HG03045 (cell line): ENCODE results near the gene CCR6.
"Not testable (repeated sequence)": the region's sequence is repeated elsewhere in the genome, so short reads cannot be mapped to it uniquely, and the experiment has no call there.

Source experiments
- ATAC-seq: cut with Tn5 transposase; IDR thresholded peaks from one replicate; pipeline ENCODE4 v1.9.1; 2021; ENCODE audit warnings: mild to moderate bottlenecking, moderate library complexity; ENCODE audit not compliant: unreplicated experiment

The CCR6 gene

DNA sequence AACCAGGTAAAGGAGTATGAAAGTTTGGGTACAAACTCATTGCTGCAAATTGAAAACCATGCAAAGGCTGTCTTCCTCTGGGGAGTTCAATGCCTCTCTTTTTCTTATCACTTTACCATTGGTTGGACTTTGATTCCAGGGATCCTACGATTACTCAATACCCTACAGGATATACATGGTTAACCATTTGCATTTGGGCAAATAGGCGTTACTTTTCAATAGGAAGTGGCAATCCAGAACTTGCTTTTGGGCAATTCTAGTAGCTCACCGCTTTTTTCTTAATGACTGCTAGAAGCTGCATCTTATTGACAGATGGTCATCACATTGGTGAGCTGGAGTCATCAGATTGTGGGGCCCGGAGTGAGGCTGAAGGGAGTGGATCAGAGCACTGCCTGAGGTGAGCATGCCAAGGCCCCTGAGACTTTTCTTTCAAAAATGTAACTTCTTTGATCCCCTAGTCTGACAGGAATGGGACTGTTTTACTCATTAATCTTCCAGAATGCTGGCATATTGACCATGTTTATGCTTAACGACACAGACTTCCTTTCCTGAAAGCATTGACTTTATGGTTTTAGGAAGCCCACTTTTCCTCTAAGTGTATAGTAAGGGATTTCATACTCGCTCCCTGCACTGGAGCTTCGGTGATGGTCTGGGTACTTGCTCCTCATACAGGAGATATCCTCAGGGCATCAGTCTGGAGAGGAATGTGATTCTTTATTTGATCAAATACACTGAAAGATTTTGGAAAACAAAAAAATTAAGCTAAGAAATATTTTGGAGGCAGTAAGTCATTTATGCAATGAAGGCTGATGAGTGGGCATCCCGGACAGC lies at the start of gene CCR6:
TSS of gene CCR6 (plus strand) at position 270 of the 831 bp plus-strand sequence. CDS start 13,039 bp downstream, outside the sequence.
- ATAC-seq, result peak; percentile 9

DNA sequence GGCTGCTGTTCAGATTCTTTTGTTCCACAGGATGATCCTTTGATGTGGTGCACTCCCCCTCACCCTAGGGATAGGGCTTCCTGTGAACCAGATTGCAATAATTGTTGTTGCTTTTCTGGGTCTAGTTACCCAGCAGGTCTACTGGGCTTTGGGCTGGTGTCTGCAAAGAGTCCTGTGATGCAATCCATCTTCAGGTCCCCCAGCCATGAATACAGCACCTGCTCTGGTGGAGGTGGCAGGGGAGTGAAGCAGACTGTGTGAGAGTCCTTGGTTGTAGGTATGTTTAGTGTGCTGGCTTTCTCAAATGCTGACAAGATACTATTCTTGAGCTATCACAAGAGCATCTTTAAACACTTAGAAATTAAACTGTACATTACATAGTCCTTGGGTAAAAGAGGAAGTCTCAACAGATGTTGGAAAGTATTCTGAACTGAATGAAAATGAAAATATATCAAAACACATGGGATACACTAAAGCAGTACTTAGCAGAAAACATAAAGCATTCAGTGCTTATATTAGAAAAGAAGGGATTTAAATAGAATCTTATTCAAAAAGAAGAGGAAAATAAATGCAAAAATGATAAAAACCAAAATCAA lies 49.1 kb upstream of the CCR6 start:
- ATAC-seq, result no peak

DNA sequence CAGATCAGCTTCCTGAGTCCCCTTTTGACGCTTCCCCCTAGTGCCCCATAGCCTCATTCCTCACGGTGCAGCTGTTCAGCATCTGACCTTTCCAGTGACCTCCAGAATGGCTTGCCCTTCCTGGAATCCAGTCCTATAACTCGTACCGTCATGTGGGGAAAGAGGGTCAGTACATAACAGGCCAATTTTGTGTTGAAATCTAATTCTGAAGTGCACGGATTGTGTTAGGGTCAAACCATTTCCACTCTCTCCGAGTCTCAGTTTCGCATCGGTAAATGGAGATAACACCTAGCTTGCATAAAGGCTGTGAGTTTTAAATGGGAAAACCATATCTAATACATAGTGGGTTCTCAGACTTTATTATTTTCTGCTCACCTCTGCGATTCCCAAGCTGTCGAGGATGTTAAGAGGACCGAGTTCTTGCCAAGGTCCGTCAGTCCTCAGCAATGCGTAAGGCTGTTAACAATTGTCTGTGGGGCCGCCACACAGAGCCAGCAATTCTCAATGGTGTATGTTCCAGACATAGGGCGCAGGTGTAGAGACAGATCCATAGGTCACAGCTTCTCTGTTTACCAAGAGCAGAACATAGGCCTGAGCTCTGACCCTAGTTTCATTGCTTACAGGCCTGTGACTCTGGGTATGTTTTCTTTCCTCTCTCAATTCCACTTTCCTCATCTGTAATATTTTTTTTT lies 45.5 kb upstream of the CCR6 start:
- no peak for ATAC-seq

DNA sequence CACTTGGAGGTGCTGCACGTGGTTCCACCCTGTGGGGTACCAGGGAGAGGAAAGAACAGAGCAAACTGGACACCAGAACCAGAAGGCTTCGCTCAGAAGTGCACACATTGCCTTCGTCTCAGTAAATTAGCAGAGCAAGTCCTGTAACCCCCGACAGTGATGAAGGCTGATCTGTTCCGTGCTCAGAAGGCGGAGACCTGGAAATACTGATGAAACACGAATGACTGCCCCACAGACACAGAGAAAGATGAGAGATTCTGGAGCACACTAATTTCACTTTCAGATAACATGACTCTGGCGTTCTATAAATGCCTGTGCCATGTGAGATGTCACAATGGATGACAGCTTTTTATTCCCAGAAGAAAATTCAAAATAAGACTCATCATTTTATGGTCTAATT lies 44.2 kb upstream of the CCR6 start:
- ATAC-seq, result no peak

DNA sequence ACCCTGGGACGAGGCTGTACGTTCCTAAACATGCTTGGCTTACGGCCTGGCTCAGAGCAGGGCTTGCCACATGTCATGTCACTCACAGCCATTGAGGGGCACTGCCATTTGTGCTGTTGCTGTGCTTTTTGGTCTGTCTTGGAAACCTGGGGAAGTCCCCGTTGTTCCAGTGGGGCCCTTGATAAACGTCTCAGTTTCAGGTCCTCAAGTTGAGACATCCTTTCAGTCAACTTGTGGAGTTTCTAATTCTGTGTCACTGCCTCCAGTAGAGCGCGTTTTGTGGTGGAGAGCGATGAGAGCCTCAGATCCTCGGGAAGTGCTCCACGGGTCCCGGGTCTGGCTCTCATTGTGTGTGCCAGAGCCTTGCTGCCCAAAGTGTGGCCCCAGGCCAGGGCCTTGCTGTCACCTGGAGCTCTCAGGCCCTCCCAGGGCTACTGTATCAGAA lies 43.0 kb upstream of the CCR6 start:
- peak; percentile 99 for ATAC-seq

DNA sequence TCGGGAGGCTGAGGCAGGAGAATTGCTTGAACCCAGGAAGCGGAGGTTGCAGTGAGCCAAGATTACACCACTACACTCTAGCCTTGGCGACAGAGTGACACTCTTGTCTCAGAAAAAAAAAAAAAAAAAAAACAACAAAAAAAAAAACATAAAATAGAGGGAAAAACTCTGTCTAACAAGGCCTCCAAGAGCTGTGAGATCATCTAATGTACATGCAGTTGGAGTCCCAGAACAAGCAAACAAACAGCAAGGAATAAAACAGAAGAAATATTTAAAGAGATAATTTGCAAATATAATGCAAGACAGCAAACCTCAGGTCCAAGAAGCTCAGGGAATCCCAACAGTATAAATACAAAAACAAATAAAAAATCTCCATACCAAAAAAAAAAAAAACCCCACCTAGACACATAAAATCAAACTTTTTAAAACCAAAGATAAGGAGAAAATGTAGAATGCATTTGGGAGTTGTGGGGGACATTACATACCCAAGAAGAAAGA lies 35.0 kb upstream of the CCR6 start:
- no peak for ATAC-seq

DNA sequence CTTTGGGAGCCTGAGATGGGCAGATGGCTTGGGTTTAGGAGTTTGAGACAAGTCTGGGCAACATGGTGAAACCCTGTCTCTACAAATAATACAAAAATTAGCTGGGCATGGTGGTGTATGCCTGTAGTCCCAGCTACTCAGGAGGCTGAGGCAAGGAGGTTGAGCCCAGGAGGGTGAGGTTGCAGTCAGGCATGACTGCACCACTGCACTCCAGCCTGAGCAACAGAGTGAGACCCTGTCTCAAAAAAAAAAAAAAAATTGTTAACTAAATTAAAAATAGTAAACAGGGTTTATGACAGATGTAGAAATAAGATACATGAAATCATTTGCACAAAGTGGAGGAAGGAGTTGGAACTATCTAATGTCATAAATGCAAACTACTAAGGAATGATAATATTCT lies 34.2 kb upstream of the CCR6 start:
- not testable (repeated sequence) for ATAC-seq

DNA sequence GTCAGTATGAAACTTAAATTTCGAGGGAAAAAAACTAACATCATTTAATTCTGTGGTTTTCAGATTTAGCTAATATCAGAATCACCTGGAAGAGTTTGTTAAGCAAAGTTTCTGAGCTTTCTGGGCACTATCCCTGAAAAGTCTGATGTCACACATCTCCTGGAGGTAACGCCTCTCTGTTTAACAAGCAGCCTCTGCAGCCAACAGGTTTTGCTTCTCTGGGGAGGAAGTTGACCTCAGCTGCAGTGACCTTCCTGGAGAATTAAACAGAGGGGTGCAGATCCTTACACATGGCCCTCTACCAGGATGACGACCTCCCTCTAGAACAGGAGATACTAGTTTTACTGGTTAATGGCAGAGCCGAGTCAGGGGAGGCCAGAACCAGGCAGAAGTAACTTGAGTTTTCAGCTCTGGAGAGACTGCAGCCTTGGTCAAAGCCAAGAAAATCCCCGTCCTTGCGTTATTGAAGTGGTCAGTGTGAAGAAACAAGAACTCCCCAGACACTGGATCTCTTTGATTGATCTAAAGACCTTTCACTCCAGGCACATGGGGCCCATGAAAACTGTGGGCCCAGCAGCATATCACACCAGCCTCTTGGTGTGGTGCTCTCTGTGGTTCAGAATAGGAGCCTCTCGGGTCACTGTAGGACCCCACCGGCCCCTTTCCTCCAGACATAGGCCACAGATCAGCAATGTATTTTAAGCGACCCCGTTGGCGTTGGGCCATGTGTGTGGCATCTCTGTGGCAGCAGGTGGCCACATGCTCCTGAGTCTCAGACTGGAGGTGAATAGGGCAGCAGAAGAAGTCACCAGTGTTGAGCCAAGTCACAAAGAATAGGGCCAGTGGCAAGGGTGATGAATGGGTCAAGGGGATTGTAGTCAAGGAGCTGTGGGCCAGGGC lies 33.4 kb upstream of the CCR6 start:
- ATAC-seq, result no peak

DNA sequence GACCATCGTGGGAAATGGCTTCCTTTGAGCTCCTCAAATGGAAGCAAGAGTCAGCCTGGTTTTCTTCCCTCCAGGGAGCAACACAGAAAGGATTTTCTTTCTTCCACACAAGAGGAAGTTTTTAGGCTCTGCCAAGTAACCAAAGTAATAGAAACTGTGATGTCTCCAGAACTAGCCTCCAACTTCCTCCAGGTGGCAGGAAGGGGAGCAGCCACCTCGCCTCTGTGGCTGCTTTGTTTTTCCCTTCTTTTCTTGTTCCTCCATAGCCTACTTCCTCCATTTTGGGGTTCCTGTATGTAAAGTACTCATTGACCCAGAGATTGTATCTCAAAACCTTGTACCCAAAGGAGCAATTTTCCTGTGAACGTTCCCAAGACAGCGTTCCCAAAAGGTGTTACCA lies 32.7 kb upstream of the CCR6 start:
- ATAC-seq, result no peak

DNA sequence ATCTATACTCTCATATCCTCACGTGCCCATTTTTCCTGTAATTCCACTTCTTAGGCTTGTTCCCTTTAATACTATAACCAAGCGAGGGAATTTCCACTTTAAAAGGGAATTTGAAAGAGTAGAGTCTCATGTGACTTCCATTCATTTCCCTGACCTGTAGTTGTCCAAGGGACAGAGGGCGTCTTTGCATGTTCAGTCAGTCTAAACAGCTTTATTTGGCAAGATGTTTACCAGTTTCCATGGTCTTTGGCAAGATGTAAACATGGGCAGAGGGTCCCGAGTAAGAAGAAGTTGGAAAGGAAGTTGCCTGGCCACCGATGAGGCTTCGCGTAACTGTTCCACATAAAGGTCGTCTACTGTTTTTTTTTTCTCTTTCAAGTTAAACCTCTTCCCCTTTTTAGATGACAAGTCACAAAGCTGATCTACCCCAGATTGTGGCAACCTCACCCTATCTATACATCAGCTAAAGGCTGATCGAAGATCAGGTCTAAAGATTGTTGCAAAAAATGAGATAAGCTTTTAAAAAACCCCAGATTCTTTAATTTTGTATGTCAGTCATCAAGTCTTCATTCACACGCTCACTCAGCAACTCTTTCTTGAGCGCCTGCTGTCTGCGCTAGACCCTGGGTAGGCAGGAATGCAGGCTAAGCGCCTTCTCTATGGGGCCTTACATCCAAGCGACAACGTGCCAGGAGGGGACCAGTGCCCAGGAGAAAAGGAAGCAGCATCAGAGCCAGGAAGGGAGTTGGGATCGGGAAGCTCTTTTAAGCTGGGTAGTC lies 31.7 kb upstream of the CCR6 start:
- ATAC-seq, result no peak

DNA sequence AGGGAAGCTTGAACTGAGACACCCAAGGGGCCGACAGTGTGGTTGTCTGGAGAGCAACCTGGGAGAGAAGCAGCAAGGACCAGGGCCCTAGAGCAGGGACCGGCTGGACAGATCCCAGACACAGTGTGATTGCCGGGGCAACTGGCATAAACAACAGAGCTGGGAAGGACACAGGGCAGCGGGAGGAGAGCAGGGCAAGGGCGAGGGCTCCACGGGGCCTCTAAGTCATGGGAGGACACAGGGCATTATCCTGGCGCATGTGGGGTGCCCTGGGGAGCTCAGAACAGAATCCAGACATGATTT lies 31.1 kb upstream of the CCR6 start:
- ATAC-seq, result no peak

DNA sequence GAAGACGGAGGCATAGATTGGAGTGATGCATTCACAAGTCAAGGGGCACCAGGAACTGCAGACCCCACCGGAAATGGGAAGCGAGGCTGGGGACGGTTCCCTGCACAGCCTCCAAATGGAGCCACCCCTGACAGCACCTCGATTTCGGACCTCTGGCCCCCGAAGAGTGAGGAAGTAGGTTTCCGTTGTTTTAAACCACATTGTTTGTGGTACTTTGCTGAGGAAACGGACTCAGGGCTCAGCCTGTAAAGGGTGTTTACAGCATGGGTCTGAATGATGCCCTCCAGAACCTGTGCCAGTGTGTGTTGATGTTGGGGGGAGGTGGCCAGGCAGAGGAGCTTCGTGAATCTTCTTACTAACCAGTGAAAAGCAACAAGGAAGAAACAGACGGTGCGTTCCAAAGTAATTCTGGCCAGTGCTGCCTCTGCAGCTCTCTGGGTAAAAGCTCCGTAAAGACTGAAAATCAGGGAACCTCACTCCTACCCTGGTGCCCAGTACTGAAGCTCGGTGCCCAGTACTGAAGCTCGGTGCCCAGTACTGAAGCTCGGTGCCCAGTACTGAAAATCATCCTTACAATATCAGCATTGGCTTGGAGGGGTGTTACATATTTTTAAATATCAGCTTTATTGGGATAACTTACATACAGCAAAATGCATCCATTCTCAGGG lies 30.1 kb upstream of the CCR6 start:
- ATAC-seq, result no peak

DNA sequence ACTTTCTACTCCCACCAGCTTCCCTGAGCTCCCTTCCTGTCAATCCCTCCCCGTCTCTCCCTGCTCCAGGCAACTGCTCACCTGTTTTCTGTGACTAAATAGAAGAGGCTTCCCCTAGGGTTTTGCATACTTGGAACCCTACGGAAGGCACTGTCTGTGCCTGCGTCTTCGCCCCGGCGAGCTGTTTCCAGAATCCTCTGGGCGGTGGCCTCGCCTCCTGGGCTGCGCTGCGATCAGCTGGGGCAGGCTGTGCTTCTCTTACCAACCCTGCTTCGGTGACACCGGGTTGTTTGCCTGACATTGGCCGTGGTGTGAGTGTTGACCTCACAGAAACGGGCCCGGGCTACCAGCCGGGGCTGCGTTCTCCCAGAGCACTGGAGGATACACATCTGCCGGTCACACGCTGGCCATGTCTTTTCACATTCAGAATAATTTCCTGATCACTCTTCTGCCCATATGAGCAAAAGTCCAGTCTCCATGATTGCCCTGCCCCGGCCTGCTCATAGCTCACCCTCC lies 29.4 kb upstream of the CCR6 start:
- peak; percentile 5 for ATAC-seq

DNA sequence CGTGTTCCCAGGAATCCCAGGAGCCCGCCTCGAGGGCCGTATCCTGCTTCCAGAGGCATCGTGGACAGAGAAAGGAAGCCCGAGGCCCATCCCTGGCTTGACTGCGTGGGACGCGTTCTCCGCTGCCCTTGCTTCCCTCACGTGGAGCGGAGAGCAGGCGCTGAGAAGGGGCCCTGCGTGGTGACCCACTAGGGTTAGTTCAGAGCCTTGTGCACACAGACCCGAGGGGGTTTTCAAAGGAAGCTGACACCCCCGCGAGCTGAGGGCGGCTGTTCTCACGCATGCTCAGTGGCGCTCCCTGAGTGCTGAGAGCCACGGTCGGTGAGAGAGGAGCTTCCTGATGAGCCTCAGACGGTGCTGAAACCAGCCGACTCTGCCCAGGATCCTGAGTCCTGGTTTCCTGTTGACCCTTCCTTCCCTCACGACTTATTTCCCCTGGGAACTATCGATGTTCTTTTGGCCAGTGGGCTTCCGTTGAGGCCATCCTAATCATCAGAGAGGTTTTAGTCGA lies 28.9 kb upstream of the CCR6 start:
- ATAC-seq, result peak; percentile 57

DNA sequence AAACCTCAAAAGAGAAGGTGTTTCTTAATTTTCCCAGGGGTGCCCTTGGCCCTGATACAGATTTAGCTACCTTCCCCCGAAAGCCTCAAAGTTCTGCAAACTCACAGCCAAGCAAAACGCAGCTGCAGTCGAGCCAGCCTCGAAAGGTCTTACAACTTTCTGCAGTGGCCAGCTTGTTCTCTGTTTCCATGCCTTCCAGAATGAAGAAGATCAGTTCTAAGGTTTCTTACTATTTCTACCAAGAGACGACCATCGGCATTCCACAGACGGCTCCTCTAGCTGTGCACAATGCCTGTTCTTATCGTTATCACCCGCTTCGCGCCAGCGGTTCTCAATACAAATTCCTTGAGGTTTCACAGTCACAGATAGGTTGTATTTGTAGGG lies 28.5 kb upstream of the CCR6 start:
- peak; percentile 20 for ATAC-seq

DNA sequence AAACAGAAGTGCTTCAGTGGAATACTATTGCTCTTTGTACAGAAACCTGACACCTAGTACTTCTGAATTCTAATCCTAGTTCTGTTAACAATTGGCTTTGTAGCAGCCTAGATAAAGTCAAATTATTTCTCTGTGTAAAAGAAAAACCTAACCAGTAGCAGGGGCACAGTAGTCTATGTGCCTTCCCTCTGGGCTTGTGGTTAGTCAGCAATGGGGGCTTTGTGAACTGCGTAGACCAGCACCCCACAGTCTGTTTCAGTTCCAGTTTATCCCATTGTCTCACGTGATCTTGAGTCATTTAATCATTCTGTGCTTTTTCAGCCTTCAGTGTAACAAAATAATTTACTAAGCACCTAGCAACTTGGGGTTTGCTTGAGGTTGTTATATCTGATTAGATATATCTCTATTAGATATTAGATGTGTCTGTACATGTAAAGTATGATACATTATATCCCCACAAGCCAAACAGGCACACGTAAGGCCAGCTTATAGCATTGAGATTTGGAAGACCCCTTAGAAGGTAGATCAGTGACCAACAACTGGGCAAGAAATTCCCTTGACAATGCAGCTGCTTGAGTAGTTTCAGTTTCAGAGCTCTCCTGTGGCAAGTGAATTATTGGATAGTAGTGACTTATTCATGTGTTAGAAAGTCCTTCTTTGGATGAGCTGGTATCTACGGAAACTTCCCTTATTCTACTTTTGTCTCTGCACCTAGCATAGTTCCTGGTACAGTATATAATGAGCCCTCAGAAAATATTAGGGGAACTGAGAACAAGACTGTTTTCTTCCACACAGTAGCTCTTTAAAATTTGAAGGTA lies 27.9 kb upstream of the CCR6 start:
- ATAC-seq, result peak; percentile 44

DNA sequence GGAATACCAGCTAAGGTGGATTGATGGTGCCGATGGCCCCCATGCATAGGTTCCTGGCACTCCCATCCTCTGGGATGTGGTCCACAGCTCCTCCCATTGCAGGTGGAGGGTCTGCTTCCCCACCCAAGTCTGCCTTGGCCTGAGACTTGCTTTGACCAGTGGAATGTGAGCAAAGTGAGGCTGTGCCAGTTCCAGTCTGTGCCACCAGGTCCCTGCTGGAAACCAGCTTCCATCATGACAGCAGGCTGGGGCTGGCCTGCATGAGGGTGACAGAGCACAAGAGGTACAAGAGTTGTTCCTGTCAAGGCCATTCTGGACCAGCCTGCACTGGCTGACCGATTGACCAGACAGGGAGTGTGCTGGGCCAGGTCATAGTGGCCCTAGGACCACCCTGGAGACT lies 27.0 kb upstream of the CCR6 start:
- no peak for ATAC-seq

DNA sequence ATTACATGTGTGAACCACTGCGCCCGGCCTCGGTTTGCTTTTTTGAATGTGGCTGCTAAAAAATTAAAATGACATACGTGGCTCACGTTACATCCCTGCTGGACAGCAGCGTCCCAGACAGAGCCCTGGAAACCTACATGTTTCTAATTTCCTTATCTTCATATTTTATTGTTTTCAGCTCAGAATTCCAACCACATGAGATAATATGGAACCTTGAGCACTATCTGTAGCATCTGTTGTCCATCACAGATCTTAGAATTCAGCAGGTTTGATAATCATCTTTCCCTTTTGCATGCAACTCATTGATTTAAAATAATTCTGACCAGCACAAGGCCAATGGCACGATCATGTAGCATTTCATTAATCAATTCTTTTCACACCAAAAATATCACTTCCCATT lies 25.9 kb upstream of the CCR6 start:
- ATAC-seq, result no peak
